DOHH2 (cell line): ENCODE measurements around the gene NMD3.

Experiments used
- CTCF ChIP-seq: fragments of 200-600 bp; sonication (generic); IDR thresholded peaks from one replicate; pipeline ENCODE4 v1.5.1; 2014; ENCODE audit warnings: antibody characterized with exemption, mild to moderate bottlenecking, low read depth, low read length; ENCODE audit not compliant: poor library complexity, severe bottlenecking
- EZH2phosphoT487 ChIP-seq: fragments of 200-600 bp; sonication (generic); IDR thresholded peaks from 2 replicates; pipeline ENCODE4 v1.6.1; 2017; ENCODE audit warnings: borderline replicate concordance, mild to moderate bottlenecking, antibody characterized with exemption, low read length, moderate library complexity, mixed read lengths

- no peak for TF ChIP-seq CTCF
- no peak for TF ChIP-seq EZH2phosphoT487
Observed at GRCh38 chr3:161284989-161285388, 63.9 kb downstream of the NMD3 start.
